Measurements from ENCODE around the gene EFHD1.
"Not testable (repeated sequence)": the region's sequence is repeated elsewhere in the genome, so short reads cannot be mapped to it uniquely, and the experiment has no call there.

The EFHD1 gene

DNA sequence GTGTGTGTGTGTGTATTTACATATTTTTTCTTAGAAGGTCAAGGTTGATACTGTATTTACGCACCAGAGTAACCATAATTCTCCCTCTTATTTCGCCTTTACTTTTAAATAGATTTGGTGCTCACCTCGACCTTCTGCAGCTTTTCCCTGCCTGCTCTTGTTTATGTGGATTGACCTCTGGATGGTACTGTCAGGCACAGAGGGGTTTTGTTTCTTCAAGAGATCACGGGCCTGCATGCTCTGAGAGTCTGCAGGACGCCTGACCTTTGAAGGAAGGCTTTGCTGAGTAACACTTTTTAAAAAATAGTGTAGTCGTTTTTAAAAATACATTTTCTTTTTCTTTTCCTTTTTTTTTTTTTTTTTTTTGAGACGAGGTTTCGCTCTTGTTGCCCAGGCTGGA is 18.1 kb upstream of the EFHD1 start:
- no peak for DNase-seq (ENCODE audit: low read depth in 4 of 4, low spot score in 1 of 4)

DNA sequence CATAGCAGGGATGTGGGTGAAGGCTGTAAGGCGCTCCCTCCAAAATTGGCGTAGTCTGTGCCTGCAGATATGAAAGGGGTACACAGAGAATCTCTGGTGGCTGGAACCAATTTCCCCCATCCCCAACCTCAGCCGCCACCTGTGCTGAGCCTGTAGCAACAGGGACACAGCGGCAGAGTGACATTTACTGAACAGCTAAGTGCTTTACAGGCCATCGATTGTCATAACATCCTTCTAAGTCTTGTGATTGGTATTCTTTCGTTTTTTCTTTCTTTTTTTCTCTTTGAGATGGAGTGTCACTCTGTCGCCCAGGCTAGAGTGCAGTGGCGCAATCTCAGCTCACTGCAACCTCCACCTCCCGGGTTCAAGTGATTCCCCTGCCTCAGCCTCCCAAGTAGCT is 12.2 kb upstream of the EFHD1 start:
- DNase-seq (ENCODE audit: low read depth in 4 of 4, low spot score in 1 of 4) = no peak

DNA sequence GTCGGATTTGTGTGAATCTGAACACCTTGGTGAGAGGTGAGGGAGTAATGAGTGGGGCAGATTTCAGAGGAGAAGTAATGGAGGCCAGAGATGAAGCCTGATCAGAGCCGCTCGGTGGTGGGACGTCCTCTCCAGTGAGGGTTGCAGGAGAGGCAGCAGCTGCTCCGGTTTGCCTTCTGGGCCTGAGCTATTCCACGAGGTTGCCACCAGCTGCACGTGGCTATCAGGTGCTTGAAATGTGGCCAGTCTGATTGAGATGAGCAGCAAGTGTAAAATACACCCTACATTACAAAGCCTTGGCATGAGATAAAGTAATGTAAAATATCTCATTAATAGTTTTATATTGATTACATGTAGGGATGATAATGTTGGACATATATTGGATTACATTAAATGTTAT is 10.8 kb upstream of the EFHD1 start:
- DNase-seq (ENCODE audit: low read depth in 4 of 4, low spot score in 1 of 4) = no peak

DNA sequence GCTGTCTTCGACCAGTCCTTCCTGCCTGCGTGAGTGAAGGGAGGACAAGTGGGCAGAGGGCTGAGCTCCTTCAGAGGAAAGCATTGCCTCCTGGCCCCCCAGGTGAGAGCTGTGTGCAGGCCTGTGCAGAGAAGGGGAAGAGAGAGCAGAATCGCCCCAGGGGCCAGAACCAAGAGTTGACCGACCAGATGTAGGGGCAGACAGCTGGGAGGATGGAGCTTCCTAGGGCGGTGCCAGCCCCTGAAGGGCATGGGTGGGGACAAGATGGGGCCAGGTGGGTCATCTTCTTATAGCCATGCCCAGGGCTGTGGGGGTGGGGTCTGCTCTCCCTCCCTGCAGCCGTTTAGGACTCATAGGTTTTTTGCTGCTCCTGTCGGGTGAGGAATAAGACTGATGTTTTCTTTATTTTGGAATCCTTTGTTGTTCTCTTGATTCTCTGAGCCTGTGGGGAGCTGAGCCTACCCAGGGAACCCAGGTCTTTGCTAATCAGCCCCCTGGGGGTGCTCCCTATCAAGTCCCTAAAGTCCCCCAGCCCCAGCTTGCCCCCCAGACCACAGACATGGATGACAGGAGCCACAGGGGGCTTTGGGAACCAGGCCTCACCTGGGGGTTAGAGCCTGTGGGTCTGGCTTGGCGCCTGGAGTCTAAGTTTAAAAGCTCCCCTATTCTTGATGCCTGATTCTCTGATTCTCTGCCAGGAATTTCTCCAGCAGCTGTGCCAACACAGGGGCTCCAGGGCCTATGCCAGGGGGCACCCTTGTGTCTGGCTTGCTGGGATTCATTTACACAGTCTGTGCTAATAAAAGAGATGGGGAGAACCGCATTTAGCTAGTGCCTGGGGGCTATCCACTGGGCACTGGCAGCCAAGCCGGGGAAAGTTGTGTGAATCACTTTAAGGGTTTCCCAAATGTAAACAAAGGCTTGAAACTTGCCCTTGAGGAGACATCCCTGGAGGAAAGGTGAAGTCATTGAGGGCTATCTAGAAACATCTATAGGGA is 9.3 kb upstream of the EFHD1 start:
- DNase-seq (ENCODE audit: low read depth in 4 of 4, low spot score in 1 of 4) = no peak

DNA sequence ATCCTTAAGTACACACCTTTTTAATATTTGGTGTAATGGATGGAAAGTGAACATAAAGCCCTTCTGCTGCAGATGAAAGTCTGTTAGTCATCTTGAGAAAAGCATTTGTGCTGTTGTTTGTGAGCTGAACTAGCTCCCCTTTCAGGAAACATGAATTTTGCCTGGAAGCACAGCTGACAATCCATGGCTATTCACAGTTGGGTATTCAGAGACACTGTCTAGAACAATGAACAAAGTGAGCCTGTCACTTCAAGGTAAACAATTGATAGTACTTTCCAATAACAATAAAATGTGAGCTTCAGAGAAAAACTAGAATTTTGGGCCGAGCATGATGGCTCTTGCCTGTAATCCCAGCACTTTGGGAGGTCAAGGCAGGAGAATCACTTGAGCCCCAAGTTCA is 6.8 kb upstream of the EFHD1 start:
- no peak for DNase-seq (ENCODE audit: low read depth in 4 of 4, low spot score in 1 of 4)

DNA sequence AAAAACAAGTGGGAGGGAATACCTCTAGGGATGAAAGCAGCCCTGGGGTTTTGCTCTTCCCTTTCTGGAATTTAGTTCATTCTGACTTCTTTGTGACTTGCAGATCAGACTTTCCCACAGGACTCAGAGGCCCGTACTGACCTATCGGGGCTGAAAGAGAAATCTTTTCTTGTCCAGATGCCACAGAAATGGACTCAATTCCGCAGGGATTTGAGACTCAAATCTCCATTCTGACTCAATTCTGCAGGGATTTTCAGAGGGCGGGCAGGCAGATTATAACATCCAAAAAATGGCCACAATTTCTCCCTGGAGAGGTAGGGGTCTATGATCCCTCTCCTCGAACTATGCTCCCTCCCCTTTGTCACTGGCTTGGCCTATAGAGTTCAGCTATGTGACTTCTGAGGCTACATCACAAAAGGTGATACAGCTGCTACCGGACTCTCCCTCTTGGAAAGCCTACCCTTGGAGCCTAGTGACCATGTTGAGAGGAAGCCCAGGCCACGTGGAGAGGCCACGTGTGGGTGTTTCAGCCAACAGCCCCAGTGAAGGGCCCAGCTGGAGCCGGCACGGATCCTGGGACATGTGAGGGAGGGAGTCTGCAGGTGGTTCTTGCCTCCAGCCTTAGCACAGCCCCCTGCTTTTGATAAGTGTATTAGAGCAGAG is 4.8 kb upstream of the EFHD1 start:
- no peak for DNase-seq (ENCODE audit: low read depth in 4 of 4, low spot score in 1 of 4)

DNA sequence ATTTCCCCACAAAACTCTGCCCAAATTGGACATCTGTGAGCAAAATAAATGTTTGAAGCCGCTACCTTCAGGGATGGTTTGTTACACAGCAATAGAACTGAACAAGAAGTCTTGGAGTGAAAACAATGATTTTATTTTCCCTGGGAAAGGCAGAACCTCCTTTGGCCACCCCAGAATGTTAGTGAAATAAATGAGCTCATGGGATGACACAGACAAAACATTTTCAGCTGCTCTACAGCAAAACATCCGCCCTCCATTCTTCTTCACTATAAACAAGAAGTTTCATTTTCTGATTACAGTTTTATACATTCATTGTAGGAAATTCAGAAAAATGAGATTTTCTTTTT is 4.3 kb upstream of the EFHD1 start:
- no peak for DNase-seq (ENCODE audit: low read depth in 4 of 4, low spot score in 1 of 4)

DNA sequence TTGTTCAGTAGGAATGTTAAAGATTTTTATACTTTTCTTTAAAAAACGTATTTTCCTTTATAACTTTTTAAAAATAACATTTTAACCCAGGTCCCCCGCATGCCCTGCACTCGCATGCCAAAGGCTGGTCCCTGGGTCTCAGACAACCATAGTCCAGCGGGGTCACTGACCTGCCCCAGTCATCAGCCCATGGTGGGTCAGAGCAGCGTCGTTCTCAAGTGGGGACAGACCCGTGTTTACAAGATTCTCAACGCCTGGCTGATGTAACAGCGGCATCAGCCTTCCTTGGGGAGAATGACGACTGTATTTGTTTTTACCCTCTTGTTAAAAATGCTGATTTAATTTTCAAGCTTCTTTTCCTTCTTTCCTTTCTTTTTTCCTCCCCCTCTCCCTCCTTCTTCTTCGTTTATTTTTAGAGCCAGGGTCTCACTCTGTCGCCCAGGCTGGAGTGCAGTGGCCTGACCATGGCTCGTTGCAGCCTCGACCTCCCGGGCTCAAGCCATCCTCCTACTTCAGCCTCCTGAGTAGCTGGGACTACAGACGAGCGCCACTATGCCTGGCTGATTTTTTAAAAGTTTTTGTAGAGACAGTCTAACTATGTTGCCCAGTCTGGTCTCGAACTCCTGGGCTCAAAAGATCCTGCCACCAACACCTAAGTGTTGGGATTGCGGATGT is 1.0 kb upstream of the EFHD1 start:
- no peak for DNase-seq (ENCODE audit: low read depth in 4 of 4, low spot score in 1 of 4)

DNA sequence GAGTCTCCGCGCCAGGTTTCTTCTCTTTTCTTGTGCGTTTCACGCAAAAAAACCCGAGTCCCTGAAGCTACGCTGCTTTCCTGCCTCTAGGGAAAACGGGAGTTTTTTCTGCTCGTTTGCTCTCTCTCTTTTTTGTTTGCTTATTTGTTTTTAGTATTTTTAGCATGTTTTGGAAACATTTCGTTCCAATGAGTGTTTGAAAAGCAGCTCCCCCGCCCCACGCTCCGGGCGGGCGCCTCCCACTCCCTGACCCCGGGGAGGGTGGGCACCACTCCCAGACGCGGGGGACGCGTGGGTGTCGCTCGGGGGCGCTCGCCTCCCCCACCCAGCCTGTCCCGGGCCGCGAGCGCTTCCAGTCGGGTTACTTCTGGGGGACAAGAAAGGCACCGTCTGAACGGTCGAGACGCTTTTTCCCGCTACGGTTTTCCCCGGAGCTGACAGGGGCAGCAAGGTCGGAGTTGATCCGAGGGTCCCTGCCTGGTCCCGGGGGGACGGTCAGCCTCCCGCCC is 446 bp upstream of the EFHD1 start:
- DNase-seq (ENCODE audit: low read depth in 4 of 4, low spot score in 1 of 4) = no peak

DNA sequence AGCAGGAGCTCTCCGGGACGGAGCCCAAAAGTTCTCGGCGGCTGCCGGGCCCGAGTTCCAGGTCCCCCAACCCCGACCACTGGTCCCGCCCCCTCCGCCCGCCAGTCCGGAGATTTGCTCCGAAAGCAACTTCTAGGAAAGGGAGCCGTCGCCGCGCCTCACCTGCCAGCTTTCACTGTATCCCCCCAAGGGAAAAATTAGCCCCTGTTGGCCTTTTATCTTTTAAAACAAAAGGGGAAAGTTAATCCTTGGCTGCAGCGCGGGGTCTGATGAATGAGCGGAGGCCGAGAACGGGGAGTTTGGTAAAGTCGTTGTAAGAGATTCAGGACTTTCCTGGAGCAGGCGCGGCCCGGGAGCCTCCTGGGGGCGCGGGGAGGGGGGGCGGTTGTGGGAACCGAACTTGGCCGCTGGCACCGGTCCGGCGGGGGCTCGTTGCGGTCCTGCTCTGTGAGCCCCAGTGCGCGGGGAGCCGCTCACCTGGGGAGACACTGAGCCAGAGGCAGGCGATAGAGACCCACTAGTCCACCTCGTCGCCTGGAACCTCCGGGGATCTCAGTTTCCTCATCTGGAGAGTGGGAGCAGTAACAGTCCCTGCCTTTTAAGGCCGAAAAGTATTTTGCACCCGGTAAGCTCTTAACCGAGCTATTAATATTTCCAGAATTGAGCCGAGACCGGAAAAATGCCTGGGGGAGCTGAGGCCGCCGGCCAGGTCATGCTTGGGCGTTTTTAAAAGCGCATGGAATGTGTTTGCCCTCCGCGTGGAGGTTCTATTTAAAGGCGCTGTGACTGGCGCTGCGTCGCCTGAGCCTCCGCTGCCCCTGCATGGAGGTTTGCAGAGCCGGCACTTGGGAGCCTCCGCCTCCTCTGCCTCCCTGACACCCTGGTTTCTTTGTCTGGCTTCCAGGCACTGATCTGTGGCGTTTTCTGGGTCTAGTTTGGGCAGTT is 1.1 kb downstream of the EFHD1 start:
- DNase-seq (ENCODE audit: low read depth in 4 of 4, low spot score in 1 of 4) = no peak

DNA sequence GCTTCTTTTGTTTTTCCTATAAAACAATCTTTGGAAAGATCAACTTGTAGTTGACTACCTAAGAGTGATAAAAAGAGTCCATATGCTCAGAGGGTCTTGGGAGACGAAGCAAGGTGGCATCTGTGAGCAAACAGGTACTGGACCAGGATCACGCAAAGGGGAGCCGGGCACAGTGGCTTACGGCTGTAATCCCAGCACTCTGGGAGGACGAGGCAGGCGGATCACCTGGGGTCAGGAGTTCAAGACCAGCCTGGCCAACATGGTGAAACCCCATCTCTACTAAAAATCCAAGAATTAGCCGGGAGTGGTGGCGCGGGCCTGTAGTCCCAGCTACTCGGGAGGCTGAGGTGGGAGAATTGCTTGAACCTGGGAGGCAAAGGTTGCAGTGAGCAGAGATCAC is 2.0 kb downstream of the EFHD1 start:
- DNase-seq (ENCODE audit: low read depth in 4 of 4, low spot score in 1 of 4) = not testable (repeated sequence)

DNA sequence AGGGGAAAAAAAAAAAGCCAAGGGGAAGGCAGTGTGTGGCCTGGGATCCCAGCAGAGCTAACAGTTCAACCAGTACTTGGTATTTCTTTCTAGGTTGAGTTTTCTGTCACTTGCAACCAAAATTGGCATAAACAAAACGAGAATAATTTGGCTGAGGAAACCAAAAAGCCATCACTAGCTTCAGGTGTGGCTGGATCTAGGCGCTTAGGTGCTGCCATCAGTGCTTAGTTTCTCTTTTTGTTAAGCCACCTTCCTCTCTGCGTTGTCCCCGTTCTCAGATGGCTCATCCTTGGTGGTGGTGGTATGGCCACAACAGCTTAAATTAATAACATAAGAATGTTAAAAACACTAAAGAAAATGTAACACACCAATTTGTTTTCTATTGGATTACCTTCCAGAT is 2.4 kb downstream of the EFHD1 start:
- DNase-seq (ENCODE audit: low read depth in 4 of 4, low spot score in 1 of 4) = no peak

DNA sequence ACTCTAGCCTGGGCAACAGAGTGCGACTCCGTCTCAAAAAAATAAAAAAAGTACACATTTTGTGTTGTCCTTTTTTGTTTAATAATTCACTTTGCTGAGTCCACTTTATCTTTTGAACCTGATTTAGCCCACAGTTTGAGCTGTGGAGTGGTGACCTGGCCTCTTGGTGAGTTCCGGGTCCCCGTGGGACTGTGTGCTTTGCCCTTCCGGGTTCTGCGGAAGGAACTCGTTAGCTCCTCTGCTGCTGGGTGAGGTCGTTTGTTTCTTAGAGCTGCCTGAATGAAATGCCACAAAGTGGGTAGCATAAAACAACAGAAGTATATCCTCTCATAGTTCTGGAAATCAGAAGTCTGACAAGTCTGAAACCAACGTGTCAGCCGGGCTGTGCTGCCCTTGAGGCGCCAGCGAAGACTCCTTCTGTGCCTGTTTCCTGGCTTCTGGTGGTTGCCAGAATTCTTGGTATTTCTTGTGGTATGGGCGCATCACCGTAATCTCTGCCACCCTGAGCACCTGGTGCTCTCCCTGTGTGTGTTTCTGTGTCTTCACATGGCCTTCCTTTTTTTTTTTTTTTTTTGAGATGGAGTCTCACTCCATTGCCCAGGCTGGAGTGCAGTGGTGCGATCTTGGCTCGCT is 3.5 kb downstream of the EFHD1 start:
- no peak for DNase-seq (ENCODE audit: low read depth in 4 of 4, low spot score in 1 of 4)

DNA sequence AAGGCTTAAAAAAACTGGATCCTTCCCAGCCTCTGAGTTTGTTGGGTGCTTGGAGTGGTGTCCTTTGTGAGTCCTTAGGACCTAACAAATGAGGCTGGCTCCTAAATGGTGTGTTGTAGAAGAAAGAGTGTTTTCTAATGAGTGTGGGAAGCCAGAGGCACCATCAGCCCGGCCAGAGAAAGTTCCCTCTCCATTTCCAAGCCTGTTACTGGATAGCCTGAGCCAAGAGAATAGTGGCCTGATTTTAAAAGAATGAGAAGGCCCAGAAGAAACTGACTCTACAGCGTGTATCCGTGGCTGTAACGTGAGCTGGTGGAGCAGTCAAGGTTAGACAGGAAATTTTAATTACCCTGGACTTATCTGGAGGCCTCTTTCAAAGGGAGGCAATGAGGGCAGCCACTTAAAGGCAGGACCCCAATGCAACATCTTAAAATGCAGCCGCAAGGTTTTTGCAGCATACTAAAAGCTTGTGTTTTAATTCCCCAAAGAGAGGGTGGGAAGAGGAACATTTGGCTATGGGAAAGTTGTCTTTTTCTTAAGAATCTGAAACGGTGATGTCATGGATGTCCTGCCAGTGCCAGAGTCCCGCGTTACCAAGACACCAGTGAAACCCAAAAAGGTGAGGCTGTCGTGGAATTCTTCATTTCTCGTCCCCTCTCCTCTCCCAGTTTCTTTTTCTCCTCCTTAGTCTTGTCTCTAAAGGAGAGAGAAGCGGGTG is 4.6 kb downstream of the EFHD1 start:
- DNase-seq (ENCODE audit: low read depth in 4 of 4, low spot score in 1 of 4) = no peak

DNA sequence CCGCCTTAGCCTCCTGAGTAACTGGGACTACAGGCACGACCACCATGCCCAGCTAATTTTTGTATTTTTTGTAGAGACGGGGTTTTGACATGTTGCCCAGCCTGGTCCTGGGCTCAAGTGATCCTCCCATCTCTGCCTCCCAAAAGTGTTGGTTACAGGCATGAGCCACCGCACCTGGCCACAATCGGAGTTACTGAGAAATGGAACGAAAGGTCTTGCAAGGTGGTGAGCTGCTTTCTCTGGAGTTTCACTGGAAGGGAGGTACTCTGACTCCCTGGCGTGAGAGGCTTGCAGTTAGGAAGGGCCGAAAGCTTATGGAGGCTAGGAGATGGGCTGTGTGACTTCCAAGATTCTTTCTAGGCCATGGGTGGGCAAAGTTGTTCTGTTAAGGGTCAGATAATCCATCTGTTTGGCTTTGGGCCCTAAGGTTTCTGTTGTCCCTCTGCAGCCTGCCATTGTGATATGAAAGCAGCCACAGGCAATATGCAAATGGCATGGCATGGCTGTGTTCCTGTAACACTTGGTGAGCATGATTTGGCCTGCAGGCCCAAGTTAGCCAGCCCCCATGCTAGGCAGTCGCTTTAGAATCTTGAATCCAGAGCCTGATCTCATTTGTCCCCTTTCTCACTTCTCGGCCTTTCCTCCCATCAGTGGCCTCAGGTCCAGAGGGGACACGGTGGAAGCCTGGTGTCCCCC is 7.9 kb downstream of the EFHD1 start:
- DNase-seq (ENCODE audit: low read depth in 4 of 4, low spot score in 1 of 4) = no peak

DNA sequence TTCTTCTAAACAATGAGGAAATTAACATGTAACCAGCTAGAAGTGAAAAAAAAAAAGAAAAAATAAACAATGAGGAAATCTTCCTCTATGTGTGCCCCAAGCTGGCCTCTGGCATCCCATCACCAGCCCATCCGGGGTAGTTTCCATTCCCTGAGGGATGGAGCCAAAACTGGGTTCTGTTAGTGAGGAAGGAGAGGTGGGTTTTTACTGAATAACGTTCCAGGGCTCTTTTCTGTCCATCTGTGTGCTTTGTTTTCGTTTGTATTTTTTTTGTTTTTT is 9.7 kb downstream of the EFHD1 start:
- no peak for DNase-seq (ENCODE audit: low read depth in 4 of 4, low spot score in 1 of 4)

DNA sequence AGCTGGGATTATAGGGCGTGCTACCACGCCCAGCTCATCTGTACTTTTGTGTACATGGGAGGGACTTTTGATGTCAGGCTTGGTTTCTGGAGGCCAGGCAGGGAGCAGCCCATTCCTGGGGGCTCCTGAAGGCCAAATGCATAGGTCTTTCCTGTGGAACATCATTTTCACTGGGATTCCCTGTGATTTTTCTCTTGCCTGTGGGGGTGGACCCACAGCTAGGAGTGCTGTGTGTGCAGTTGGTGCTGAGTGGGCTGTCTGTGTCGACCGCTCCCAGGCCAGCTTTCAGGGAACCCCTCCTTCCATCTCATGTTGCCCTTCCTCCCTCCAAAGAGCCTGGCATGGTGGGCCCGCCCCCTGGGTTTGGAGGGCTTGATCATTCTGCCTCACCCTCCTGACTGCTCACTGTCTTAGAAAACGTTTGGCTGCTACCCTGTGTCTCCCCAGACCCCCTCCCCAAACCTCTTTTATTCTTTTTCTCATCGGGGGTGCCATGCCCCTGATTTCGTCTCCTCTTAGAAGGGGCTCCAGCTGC is 10.5 kb downstream of the EFHD1 start:
- DNase-seq (ENCODE audit: low read depth in 4 of 4, low spot score in 1 of 4) = no peak

DNA sequence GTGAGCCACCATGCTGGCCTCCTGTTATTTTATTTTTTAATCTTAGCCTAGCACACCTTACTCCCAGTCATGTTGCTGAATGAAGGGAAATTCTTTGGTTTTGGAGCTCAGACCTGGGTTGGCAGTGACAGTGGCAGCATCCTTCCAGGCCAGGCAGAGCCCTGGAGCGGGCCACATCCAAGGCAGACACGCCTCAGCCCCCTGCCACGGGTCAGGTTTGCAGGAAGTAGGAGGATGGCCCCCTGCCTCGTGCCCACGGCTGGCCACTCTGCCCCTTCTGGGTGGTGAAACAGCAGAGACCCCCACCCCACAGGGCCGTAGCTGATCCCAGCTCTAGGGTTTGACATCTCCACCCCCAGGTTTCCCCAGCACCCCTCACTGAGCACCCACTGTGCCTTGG is 11.7 kb downstream of the EFHD1 start:
- DNase-seq (ENCODE audit: low read depth in 4 of 4, low spot score in 1 of 4) = no peak

DNA sequence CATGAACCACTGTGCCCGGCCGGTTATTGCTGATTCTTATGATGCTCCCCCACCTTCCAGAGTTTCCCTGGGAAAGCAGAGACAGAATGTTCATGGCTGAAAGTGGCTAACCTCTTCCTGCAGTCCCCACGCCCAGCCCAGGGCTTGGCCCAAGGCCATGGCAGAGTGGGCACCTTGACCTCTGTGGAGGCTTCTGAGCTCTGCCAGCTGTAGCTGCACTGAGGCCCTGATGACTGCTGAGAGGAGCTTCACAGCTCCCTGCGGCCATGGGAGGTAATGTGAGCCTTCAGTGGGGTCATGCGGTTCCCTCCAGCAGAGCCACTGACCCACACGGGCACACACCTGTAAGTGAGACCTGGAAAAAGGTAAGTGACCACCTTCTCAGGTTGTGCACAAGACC is 13.3 kb downstream of the EFHD1 start:
- no peak for DNase-seq (ENCODE audit: low read depth in 4 of 4, low spot score in 1 of 4)
